ENCODE results near the gene FBXL12. TPM values are rescaled to one million over a fixed set of nuclear protein-coding genes. Genes with fewer than 3 reads are reported as not detected.
"Not testable (repeated sequence)": the region's sequence is repeated elsewhere in the genome, so short reads cannot be mapped to it uniquely, and the experiment has no call there.

FBXL12 gene
- total RNA-seq, 1 donor from 2014 or later, result 12.1 TPM

GRCh38 chr19:9793071-9793591, 25.7 kb downstream of the FBXL12 start:
- peak; percentile 0 for ATAC-seq
- no peak for DNase-seq (ENCODE audit: low spot score)

DNA sequence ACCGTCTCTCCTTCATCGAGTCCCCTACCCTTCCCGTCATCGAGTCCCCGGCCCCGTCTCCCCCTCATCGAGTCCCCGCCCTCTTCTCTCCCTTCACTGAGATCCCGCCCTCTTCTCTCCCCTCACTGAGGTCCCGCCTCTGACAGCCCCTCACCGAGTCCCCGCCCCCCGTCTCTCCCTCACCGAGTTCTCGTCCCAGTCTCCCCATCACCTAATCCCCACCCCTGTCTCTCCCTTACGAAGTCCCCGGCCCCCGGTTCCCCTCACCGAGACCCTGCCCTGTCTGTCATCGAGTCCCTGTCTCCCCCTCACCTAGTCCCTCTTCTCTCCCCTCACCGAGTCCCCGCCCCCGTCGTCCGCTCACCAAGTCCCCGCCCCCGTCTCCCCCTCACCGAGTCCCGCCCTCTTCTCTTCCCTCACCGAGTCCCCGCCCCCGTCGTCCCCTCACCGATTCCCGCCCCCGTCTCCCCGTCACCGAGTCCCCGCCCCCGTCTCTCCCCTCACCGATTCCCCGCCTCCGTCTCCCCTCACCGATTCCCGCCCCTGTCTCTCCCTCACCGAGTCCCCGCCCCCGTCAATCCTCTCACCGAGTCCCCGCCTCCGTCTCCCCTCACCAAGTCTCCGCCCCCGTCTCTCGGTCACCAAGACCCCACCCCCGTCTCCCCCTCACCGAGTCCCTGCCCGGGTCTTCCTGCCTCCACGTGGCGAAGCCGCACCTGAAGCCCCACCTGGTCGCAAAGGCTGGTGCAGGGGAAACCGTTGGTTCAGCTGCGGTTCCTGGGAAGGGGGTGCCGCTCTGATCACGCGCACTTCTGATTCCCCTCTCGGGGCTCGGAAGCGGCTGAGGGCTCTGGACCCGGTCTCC, 26.4 kb downstream of the FBXL12 start:
- ATAC-seq (peak; percentile 81), DNase-seq (ENCODE audit: low spot score) (peak; percentile 89)

DNA sequence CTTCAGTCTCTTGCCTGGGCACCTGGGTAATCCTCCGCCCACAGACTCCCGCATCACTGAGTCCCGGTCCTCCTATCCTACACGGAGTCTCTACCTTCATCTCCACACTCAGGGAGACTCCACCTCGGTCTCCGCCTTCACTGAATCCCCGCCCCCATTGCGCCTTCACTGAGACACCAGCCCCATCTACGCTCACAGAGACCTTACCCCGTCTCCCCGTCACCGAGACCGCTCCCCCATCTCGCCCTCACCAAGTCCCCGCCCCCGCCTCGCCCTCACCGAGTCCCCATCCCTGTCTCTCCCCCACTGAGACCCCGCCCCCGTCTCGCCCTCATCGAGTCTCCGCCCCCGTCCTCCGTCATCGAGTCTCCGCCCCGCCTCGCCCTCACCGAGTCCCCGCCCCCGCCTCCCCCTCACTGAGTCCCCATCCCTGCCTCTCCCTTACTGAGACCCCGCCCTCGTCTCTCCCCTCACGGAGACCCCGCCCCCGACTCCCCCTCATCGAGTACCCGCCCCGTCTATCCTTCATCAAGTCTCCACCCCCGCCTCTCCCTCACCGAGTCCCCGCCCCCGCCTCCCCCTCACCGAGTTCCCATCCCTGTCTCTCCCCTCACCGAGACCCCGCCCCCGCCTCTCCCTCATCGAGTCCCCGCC, 27.2 kb downstream of the FBXL12 start:
- peak; percentile 77 for ATAC-seq
- peak; percentile 92 for DNase-seq (ENCODE audit: low spot score)

DNA sequence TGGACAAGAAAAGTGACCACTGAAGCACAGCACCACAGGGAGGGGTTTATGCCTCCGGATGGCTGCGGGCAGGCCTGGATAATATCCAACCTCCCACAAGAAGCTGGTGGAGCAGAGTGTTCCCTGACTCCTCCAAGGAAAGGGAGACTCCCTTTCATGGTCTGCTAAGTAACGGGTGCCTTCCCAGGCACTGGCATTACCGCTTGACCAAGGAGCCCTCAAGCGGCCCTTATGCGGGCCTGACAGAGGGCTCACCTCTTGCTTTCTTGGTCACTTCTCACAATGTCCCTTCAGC, 27.9 kb downstream of the FBXL12 start:
- DNase-seq (ENCODE audit: low spot score); ATAC-seq: not testable (repeated sequence)

- not testable (repeated sequence) for DNase-seq (ENCODE audit: low spot score); ATAC-seq
Measured at GRCh38 chr19:9789579-9789978, 29.3 kb downstream of the FBXL12 start.

- no peak for DNase-seq (ENCODE audit: low spot score)
- no peak for ATAC-seq
Measured at GRCh38 chr19:9789066-9789465, 29.8 kb downstream of the FBXL12 start.

- ATAC-seq; DNase-seq (ENCODE audit: low spot score): not testable (repeated sequence)
Measured at GRCh38 chr19:9788604-9789003, 30.3 kb downstream of the FBXL12 start.

DNA sequence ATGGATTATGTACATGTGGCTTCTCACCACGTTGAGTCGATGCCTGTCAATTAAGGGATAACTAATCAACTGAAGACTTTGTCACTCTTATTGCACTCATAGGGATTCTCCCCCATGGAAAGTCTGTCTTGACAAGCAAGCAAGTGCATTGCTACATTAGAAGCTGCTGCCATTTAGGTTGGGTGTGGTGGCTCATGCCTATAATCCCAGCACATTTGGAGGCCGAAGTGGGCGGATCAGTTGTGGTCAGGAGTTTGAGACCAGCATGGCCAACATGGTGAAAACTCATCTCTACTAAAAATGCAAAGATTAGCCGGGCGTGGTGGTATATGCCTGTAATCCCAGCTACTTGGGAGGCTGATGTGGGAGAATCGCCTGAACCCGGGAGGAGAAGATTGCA, 32.1 kb downstream of the FBXL12 start:
- DNase-seq (ENCODE audit: low spot score), result no peak
- no peak for ATAC-seq

GRCh38 chr19:9786342-9786741, 32.5 kb downstream of the FBXL12 start:
- DNase-seq (ENCODE audit: low spot score) (no peak), ATAC-seq (no peak)

- peak; percentile 95 for DNase-seq (ENCODE audit: low spot score)
- peak; percentile 93 for ATAC-seq
Measured at GRCh38 chr19:9785367-9786331, 33.2 kb downstream of the FBXL12 start.

- DNase-seq (ENCODE audit: low spot score); ATAC-seq: not testable (repeated sequence)
Measured at GRCh38 chr19:9784163-9784496, 34.7 kb downstream of the FBXL12 start.

- ATAC-seq (no peak), DNase-seq (ENCODE audit: low spot score) (no peak)
Measured at GRCh38 chr19:9782338-9782737, 36.5 kb downstream of the FBXL12 start.

GRCh38 chr19:9768175-9769112, 50.4 kb downstream of the FBXL12 start, which contains the start of gene ZNF846:
TSS of gene ZNF846 (minus strand) at chr19:9768738. CDS start at chr19:9764950, 3,788 bp downstream.
- peak; percentile 95 for DNase-seq (ENCODE audit: low spot score)
- peak; percentile 99 for ATAC-seq

Other genes starting within 250 kb of the FBXL12 start
- gene ZNF121, start 234.6 kb downstream of the FBXL12 start, total RNA-seq, result 9.5 TPM
- gene ZNF561, start 197.8 kb downstream of the FBXL12 start, total RNA-seq, result 11.5 TPM
- 10.1 TPM for gene ZNF562, start 144.0 kb downstream of the FBXL12 start, total RNA-seq
- gene ZNF846, start 50.3 kb downstream of the FBXL12 start, total RNA-seq, result 6.3 TPM
- gene UBL5, start 8.8 kb upstream of the FBXL12 start, total RNA-seq, result 151 TPM
- gene PIN1, start 16.2 kb upstream of the FBXL12 start, total RNA-seq, result 31.6 TPM
- gene OLFM2, start 117.4 kb upstream of the FBXL12 start, total RNA-seq, result 29.0 TPM
- gene COL5A3, start 191.4 kb upstream of the FBXL12 start, total RNA-seq, result 24.3 TPM
- not detected for gene RDH8, start 194.4 kb upstream of the FBXL12 start, total RNA-seq

All from left lobe of liver (tissue), 2 donors.